ENCODE measurements around the gene MLF2. TPM values are rescaled to one million over a fixed set of nuclear protein-coding genes. Genes with fewer than 3 reads are reported as not detected.

The MLF2 gene
- total RNA-seq, 1 experiment from 2014 or later: 244 TPM

DNA sequence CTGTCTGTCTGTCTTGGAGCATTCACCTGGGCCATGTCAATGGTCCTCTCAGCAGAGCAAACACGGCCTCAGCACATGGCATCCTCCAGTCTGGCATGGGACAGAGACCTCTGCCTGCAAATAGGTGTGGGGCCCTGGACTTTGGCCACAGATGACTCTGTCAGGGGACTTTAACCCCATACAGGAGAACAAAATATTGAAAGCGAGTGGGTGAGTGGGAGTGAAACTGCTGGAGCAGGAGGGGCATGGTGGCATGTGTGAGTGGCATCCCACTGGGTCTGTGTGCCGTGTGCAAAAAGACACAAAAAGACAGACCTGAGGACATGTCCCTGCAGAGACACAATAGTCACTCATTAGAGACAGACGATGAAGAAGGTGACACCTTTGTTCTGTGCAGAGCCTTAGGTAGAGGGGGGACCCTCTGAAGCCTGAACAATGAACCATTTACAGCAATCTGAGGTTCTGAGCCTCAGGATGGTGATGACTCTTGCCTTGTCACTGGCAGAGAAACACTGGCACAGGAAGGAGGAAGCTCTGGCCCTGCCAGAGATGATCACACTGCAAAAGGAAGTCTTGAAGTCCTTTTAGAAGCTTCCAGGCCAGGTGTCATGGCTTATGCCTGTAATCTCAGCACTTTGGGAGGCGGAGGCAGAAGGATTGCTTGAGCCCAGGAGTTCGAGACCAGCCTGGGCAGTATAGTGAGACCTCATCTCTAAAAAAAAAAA is 26.9 kb upstream of the MLF2 start:
- WGBS (ENCODE audit: extremely low coverage, insufficient read length, low lambda C conversion rate): no CpG with 5 or more reads among the region's 6 CpGs
- Histone ChIP-seq H4K91ac (ENCODE audit: insufficient read length, low read depth, low read length) (no peak overlapping the region), H2AFZ (ENCODE audit: low read length) (no peak overlapping the region), H3K27ac (ENCODE audit: insufficient read length, low read depth, low read length) (no peak overlapping the region), H3K9ac (ENCODE audit: extremely low read depth, insufficient read length, low read length) (no peak overlapping the region), H2BK20ac (ENCODE audit: low read depth, low read length, poor library complexity, severe bottlenecking) (no peak overlapping the region), H4K8ac (replicated peaks; ENCODE audit: insufficient read length, low read depth, low read length) (no peak overlapping the region), H3K4me2 (ENCODE audit: insufficient read depth, insufficient read length, low read length) (no peak overlapping the region), H3K9me3 (ENCODE audit: control insufficient read depth, low read depth, low read length) (no peaks in the 10 kb centered on the region), H3K79me2 (ENCODE audit: insufficient read depth, low read length) (no peaks in the 10 kb centered on the region), H3K23me2 (ENCODE audit: insufficient read length, low read depth, low read length, poor library complexity, severe bottlenecking) (peaks cover 10% of the 10 kb centered on the region), H2BK120ac (ENCODE audit: low read depth, low read length, poor library complexity, severe bottlenecking) (no peak overlapping the region), H3K4me1 (ENCODE audit: insufficient read depth, low read length) (no peaks in the 10 kb centered on the region), H3K56ac (ENCODE audit: insufficient read length, low read depth, low read length) (no peak overlapping the region), H2BK15ac (ENCODE audit: low read depth, low read length) (no peak overlapping the region), H3K23ac (ENCODE audit: insufficient read length, low read depth, low read length) (no peak overlapping the region), H3K18ac (ENCODE audit: insufficient read length, low read depth, low read length) (no peak overlapping the region), H4K5ac (ENCODE audit: insufficient read length, low read depth, low read length) (no peak overlapping the region), H3K79me1 (ENCODE audit: insufficient read depth, low read depth, low read length, poor library complexity, severe bottlenecking) (no peaks in the 10 kb centered on the region), H3K27me3 (ENCODE audit: insufficient read depth, low read length) (peaks cover 2% of the 10 kb centered on the region; the same call in 1 of the 2 replicates), H3K4ac (ENCODE audit: low read depth, low read length) (no peak overlapping the region), H4K20me1 (ENCODE audit: control insufficient read depth, insufficient read depth, insufficient read length) (no peaks in the 10 kb centered on the region), H3K14ac (ENCODE audit: insufficient read depth, low read length) (no peak overlapping the region), H3T11ph (ENCODE audit: low read length) (no peak overlapping the region), H2AK5ac (ENCODE audit: insufficient read length, low read length) (no peak overlapping the region), H2BK12ac (ENCODE audit: insufficient read length, low read depth, low read length) (no peak overlapping the region), H2BK5ac (ENCODE audit: insufficient read length, low read length) (no peak overlapping the region)
- no peak overlapping the region for H3K4me3 Mint-ChIP-seq
- H3K4me1 Mint-ChIP-seq: peaks cover 27 to 35% of the 10 kb centered on the region in 2 experiments
- TF ChIP-seq, protein P1, sequence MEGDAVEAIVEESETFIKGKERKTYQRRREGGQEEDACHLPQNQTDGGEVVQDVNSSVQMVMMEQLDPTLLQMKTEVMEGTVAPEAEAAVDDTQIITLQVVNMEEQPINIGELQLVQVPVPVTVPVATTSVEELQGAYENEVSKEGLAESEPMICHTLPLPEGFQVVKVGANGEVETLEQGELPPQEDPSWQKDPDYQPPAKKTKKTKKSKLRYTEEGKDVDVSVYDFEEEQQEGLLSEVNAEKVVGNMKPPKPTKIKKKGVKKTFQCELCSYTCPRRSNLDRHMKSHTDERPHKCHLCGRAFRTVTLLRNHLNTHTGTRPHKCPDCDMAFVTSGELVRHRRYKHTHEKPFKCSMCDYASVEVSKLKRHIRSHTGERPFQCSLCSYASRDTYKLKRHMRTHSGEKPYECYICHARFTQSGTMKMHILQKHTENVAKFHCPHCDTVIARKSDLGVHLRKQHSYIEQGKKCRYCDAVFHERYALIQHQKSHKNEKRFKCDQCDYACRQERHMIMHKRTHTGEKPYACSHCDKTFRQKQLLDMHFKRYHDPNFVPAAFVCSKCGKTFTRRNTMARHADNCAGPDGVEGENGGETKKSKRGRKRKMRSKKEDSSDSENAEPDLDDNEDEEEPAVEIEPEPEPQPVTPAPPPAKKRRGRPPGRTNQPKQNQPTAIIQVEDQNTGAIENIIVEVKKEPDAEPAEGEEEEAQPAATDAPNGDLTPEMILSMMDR (conservative IDR thresholded peaks at IDR 0.05): no peak
- no peak for DNase-seq
- peak overlapping the region in 2 of 3 experiments; percentile 10 to 18; a peak in 1 of 7 replicates for H3K27ac Mint-ChIP-seq
- H3K36me3 Mint-ChIP-seq (ENCODE audit: insufficient read depth in 1 of 3, low read depth in 3 of 3): peaks cover 4 to 17% (median 16%) of the 10 kb centered on the region in 3 experiments; a peak in 6 of 7 replicates
- H3K27me3 Mint-ChIP-seq (ENCODE audit: low read depth): peaks cover 35% of the 10 kb centered on the region
- H3K9me3 Mint-ChIP-seq: no peaks in the 10 kb centered on the region

Measured in H9 (cell line).